Ecto neural progenitor cell (in vitro differentiated cells): ENCODE data around the gene RNF123.
"Not testable (repeated sequence)": the region's sequence is repeated elsewhere in the genome, so short reads cannot be mapped to it uniquely, and the experiment has no call there.

Source experiments
- DNase-seq: peaks from one replicate; pipeline ENCODE4 v3.0.0-alpha.2; 2018; ENCODE audit warnings: low spot score

RNF123 gene

DNA sequence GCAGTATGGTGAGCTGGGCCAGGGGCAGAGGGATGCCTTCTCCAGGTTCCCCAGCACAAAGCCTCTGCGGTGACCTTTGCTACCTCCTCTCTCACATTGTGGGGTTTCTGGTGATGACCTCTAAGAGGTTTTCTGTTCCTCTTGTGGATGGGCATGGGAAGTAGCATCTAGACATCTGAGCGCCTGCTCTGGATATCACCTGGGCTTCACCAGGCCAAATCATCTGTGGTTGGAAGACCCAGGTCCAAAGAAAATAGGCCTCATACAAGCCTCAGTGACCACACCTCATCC, 8.2 kb upstream of the RNF123 start:
- no peak for DNase-seq

DNA sequence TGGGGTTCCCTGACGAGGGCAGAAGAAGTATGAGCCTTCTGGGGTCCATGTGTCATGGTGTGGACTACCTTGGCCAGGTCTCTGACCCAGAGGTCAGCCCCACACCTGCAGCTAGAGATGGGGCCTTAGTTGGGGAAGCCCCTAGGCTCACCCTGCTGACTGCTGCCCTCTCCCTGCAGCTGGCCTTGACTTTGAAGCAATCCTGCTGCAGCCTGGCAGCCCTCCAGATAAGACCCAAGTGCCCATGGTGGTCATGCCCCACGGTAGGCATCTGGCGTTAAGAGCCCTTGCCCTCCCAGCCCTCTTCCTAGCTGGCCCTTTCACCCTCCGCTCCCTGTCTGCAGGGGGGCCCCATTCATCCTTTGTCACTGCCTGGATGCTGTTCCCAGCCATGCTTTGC, 7.8 kb upstream of the RNF123 start:
- no peak for DNase-seq

DNA sequence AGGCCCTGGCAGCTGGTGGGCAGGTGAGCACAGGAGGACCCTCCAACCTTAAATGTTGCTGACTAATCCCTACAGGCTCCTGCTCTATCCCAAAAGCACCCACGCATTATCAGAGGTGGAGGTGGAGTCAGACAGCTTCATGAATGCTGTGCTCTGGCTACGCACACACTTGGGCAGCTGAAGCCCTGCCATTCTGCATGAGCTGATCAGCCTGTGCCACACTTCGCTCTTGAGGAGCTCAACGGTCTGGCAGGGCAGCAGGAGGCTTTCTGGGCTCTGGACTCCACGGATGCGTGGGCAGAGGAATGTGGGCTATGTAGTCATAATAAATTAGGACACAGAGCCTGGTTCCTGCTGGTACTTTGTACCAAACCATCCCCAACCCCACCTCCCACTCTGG, 6.2 kb upstream of the RNF123 start:
- DNase-seq, result no peak

DNA sequence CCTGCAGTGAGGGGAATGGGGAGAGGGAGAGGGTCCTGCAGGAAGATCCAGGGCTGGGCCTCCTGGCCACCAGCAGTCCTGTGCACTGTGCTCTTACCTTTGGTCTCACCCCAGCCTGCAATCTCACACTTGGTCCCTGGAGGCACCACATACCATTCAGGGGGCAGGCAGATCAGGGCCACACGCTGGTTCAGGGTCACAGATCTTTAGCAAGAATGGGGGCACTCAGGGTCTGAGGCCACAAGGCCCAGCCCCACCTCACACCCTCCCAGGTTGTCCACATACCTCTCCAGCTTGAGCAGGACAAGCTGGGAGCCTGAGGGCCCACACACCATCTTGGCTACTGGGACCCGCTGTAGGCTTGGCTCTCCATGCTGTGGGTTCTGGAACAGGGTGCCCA, 4.9 kb upstream of the RNF123 start:
- not testable (repeated sequence) for DNase-seq

DNA sequence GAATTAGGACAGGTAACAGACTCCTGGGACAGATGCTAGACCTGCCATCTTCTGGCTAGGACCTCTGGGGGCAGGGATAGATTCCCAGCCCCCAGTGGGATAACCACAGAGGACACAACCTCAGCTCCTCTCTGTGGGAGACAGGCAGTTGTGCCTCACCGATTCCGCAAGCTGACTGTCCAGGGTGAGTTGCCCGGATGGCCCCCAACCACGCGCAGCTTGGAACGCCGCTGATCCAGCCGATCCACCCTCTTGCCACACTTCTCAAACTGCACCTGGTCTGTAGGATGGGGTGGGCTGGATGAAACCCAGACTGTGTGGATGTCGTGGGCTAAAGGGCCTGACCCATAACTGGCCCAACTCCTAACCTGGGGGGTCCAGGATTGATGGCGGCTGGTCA, 4.3 kb upstream of the RNF123 start:
- DNase-seq, result not testable (repeated sequence)

DNA sequence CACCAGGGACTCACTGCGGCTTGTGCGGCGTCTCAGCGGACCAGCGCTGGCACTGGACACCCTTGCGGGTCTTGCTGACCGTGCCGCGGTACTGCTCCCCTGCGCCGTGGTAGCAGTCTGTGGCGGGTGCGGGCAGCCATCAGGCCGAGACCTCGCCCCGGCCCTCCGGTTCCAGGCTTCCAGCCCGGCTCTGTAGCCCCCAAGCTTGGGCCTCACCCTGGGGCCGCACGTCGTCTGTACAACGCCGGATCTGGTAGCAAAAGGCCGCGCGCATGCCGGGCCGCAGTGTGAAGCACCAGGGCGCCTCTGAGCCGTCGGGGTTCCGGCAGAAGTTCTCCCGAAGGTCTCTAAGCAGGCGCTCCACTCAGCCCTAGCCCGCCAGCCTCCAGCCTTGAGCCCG, 3.5 kb upstream of the RNF123 start:
- not testable (repeated sequence) for DNase-seq

DNA sequence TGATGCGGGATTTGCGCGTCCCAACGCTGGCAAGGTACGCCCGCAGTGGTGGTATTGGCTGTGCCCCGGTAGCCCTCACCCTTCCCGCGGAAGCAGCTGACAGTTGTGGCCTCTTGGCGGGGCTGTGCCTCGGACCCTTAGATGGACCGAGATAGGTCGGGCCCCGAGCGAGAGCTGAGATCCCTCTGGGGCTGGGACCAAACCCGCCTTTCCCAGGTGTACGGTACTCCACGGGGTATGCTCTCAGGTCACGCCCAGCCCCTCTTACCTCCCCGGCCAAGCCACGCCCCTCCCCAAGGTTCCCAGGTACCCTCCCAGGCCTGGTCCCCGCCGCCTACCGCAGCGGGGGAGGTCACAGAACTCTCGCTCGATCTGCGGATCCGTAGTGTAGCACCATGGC, 3.0 kb upstream of the RNF123 start:
- peak; percentile 78 for DNase-seq

DNA sequence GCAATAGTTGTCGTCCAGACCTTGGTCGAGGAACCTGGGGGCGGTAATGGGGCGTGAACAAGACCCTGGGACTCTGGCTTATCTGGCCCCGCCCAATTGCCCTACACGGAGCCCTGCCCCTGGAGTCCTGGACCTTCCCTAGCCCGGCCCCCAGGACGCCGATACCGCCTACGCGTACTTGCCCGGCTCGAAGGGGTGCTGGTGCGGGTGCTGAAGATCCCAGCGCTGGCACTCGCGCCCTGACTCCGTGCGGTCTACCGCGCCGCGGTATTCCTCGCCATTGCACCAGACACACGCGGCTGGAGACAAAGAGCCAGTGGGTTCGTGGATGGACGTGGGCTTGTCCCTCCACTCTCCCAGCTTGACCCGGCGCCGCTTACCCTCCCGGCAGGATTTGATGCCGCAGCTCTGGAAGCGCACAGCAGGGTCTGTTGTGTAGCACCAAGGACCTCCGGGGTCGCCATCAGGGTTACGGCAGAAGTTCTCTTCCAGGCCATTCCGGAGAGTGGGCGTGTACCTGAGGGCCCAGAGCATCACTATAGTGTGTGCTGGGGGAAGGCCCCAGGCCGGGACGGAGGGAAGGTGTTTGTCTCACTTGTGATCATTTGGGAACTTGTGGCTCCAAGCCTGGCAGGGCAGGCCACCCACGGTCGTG, 2.5 kb upstream of the RNF123 start:
- peak; percentile 75 for DNase-seq

DNA sequence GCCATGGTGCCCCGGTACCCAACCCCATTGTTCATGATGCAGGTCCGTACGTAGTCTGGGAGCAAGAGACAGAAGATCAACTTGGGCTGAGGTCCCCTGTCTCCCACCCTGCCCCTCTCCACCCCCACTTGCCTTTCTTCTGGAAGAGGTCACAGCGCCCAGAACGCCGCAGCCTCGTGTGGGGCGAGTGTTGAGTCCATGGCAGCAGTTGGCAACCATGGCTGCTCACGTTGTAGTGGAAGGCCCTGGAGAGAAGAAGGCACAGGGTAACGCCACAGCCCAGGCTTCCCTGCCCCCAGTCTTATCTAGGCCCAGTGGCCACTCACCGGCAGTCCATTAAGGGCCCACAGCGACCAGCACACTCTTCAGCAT, 1.9 kb upstream of the RNF123 start:
- DNase-seq, result not testable (repeated sequence)

DNA sequence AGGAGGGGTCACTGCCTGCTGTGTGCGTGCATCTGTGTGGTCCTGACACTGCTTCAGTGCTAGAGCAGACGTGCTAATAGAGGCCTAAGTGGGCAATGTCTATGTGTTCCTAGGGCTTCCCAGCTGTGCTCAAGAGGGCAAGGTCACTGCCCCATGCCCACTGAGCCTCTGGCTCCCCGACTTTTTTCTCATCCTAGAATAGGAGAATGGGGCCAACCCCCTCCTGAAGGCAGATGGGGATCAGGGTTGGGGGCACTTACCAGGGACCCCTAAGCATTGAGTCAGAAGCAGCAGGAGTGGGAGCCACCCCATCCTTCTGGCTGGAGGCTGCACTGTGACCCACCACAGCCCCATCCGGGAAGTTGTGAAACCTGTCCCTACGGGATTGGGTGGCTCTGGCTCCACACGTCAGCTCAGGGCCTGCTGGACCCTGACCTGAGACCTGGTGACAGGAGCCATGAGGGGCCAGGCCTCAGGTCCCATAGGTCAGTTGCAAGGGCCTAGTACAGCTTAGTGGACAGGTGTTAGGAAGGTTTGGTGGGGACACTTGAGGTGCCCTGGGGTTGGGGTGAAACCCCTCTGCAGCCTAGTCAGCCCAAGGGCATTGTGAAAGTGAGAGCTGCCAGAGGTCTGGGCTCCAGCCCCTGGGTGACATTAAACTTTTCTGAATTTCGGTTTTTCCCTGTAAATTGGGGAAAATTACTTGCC, 865 bp upstream of the RNF123 start:
- DNase-seq, result not testable (repeated sequence)

DNA sequence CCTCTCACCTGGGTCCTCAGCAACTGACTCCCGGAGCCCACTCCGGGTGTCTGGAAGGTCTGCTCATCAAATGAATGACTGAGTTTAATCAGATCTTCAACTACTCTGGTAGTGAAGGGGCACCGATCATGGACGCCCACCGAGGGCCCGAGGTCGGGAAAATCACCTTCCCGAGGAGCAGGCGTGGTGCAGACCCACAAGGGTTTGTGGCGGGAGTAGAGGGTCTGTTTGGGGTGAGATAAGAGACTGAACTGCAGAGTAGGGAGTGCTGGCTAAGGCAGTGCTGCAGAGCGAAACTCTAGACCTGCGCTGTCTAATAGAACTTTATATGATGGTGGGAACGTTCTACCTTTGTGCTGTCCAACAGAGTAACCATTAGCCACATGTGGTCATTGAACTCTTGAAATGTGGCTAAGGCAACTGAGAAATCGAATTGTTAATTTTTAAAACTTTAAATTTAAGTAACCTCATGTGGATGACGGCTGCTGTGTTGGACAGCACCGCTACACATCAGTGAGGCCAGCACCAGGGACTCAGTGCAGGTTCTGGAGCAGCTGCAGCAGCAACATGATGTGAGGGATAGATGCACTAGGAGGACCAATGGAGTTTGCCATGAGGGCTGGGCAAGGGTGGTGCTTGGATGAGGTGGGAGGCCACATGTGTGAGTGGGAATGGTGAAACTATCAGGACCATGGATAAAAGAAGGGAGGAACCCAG, 709 bp downstream of the RNF123 start:
- not testable (repeated sequence) for DNase-seq

DNA sequence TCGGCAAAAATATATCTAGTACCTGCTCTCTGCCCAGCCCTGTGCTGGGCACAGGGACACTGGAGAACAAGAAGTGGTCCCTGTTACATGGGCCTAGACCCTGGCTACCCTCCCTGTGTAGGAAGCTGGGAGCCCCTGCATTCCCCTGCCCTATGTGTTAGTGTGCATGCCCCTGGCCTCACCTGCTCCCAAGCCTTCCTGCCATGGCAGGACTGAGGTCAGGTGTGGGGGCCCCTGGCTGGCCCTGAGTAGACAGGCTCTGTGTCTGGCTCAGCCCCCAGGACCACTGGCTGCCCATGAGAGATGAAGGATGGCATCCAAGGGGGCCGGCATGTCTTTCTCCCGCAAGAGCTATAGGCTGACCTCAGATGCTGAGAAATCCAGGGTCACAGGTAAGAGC, 1.5 kb downstream of the RNF123 start:
- DNase-seq, result not testable (repeated sequence)

DNA sequence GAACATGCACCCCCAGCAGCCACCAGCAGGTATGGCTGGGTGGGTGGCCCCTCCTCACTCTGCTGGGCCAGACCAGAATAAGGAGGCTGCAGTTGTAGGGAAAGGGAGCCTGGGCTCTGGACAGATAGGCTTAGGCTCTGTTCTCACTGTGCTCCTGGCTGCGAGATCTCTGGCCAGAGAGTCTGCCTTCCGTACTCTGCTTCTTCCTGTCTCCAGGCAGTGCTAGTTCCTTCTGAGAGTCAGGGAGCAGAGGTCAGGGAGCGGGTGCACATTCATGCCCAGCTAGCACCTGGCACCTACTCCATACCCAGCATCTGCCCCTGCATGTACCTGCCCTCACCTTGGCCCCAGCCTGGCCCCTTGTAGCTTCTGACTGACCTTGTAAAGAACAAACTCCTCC, 2.1 kb downstream of the RNF123 start:
- DNase-seq, result not testable (repeated sequence)

DNA sequence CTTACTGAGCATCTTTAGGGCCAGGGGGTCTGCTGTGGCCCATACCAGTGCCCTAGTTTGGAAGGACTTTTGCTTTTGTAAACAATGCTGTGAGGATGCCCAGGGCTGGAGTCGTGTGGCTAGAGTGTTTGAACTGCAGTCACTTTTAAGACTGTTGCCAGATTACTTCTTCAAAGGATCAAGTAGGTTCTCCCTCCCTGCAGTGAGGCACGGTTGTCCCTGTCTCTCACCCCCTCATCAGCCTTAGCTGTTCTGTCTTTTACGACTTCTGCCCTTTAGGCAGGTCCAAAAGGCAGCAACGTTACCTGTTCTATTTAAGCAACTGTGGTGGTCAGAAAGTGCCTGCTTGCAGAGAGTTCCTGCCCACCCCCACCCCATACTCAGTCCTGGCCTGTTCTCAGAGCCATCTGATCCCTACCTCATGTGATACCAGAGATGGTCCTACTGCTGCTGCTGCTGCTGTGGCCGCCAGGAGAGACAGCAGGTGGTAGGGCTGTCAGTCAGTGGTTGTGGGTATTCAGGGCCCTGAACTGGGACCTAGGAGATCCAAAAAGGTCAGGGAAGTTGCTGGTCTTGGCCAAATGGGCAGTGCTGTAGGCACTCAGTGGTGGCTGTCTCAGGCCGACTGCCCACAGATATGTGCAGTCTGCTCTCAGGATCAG, 5.2 kb downstream of the RNF123 start:
- not testable (repeated sequence) for DNase-seq

DNA sequence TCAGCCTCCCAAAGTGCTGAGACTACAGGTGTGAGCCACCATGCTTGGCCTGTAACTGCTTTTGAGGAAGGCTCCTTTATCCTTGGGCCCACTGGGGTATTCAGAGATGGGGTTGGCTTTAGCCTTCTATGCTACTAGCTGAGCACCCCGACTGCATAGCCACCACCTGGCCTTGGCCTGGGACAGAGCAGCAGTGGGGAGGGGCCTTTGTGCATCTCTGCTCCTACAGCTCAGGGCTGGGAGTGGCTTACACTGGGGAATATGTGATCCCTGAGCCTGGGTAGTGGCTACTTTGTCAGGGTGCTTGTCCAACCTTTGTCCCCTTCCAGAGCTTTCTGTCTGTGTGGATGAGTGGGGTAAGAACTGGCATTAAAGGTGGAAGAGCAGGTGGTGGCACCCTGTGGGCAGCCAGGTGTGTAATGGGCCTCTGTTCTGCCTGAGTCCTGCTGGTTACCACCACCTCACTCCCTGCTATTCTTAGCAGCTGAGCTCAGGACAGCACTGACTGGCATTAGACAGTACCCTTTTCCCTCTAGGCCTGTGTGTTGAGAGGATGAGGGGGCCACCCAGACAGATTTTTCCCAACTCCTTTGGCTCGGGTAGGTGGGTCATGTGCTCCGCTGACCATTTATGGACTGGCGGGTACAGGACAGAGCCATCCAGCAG, 6.1 kb downstream of the RNF123 start:
- not testable (repeated sequence) for DNase-seq

DNA sequence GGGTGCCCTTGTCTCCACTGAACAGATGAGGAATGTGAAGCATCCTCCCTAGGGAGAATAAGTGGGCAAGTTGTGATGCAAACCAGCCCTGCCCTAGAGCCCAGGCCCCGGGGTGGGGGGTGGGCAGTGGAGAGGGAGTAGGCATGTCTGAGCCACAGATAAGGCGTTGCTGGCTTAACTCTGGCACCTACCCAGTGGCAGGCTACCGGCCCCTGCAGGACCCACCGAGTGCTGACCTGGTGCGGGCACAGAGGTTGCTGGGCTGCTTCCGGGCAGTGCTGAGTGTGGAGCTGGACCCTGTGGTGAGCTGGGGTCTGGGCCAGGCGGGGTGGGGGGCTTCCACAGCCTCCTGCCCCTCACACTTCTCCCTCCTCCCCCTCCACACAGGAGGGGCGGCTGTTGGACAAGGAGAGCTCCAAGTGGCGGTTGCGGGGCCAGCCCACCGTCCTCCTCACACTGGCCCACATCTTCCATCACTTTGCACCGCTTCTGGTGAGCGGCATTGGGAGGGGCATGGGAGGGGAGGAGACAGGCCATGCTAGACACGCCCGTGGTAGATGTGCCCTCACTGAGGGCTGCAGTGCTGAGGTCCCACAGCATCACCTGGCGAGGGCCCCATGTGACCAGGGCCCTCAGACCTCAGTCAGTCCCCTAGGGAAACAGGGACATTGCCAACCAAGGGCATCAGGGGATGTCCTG, 10.1 kb downstream of the RNF123 start:
- no peak for DNase-seq

DNA sequence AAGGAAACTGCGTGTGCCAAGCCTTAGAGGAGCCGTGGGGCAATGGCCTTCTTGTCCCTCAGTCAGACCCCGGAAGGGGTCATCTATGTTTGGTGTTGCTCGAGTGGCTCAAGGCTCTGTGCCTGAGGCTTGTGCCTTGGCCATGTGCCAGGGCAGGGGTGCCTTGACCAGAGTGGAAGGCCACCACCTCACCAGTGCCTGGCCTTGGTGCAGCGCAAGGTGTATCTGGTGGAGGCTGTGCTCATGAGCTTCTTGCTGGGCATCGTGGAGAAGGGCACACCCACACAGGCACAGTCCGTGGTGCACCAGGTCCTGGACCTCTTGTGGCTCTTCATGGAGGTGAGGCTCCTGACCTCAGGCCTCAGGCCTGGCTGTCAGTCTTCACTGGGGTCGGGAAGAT, 10.7 kb downstream of the RNF123 start:
- no peak for DNase-seq

DNA sequence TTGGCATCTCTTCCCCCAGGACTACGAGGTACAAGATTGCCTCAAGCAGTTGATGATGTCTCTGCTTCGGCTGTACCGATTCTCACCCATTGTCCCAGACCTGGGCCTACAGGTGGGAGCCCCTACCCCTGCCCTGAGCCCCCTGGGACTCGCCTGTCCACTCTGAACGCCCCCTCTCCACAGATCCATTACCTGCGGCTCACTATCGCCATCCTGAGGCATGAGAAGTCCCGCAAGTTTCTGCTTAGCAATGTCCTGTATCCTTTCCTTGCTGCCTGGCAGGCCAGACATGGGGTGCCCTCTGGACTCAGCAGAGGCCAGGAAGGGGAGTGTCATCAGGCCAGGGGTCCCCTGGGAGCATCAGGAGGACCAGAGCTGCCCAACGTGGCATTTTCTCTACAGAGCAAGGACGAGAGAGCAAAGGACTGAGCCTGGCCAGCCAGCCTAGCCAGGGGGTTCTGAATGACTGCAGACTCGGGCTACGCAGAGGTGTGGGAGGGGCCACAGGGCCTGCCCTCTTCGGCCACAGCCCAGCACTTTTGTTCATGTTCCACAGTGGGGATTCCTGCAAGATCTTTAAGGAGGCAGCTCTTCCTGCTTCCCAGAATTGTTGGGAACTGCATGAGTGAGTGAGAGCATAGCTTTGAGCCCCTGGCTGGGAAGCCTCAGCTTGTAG, 11.2 kb downstream of the RNF123 start:
- DNase-seq, result no peak

DNA sequence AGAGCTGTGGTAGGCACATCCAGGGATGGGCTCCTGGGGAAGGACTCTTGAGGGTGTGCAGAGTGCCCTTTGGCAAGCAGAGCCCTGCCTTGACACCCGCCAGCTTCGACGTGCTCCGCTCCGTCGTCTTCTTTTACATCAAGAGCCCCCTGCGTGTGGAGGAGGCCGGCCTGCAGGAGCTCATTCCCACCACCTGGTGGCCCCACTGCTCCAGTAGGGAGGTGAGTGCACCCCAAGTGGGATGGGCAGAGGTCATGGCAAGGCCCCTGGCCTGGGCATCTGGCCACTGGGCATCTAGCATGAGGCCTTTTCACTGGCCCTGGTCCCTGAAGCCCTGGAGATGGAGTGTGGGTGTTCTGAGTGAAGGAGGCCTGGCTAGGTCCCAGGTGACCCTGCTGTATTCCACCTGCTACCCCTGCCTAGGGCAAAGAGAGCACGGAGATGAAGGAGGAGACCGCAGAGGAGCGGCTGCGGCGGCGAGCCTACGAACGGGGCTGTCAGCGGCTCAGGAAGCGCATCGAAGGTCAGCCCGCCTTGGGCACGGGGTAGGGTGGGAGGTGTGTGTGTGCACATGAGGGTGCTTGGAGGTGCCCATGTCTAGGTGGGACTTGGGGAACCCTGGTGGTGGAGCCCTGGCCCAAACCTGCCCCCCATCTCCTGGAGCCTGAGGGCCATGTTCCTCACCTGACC, 12.2 kb downstream of the RNF123 start:
- DNase-seq, result peak; percentile 71

DNA sequence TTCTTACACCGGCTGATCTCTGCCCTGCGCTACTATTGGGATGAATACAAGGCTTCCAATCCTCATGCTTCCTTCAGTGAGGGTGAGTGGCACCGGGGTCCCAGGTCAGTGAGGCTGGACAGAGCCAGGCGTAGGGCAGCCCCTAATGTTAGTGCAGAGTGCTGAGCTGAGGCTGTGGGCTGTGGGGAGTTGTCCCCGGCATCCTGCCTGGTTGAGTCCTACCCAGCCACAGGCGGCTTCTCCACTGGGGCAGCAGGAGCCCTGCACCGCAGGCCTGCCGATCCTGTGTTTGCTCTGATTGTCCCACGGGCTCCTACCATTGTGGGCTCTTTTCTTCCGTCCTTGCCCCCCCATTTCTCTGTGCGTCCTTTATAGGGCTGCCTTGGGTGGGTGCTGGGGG, 13.3 kb downstream of the RNF123 start:
- no peak for DNase-seq
